ENCODE results near the gene S100A13. TPM values are rescaled to one million over a fixed set of nuclear protein-coding genes. Genes with fewer than 3 reads are reported as not detected.
"Not testable (repeated sequence)": the region's sequence is repeated elsewhere in the genome, so short reads cannot be mapped to it uniquely, and the experiment has no call there.

S100A13 gene
- total RNA-seq, 1 donor from 2014 or later: 152 TPM

- no peaks in the 10 kb centered on the region for H3K4me1 Mint-ChIP-seq (ENCODE audit: unreplicated experiment)
- H3K36me3 Mint-ChIP-seq (ENCODE audit: low read depth, unreplicated experiment): no peaks in the 10 kb centered on the region
- no peaks in the 10 kb centered on the region for H3K9me3 Mint-ChIP-seq (ENCODE audit: unreplicated experiment)
- no peak for TF ChIP-seq CTCF (IDR thresholded peaks at IDR 0.05; ENCODE audit: unreplicated experiment)
- H3K27ac Mint-ChIP-seq (ENCODE audit: unreplicated experiment): no peak overlapping the region
- H3K4me3 Mint-ChIP-seq (ENCODE audit: unreplicated experiment): no peak overlapping the region
- DNase-seq (ENCODE audit: low spot score): no peak
- no peaks in the 10 kb centered on the region for H3K27me3 Mint-ChIP-seq (ENCODE audit: unreplicated experiment)
Measured at GRCh38 chr1:153587314-153587713, 40.0 kb downstream of the S100A13 start.

GRCh38 chr1:153586347-153586746 is 41.0 kb downstream of the S100A13 start:
- H3K36me3 Mint-ChIP-seq (ENCODE audit: low read depth, unreplicated experiment): no peaks in the 10 kb centered on the region
- no peak for TF ChIP-seq CTCF (IDR thresholded peaks at IDR 0.05; ENCODE audit: unreplicated experiment)
- H3K27me3 Mint-ChIP-seq (ENCODE audit: unreplicated experiment): no peaks in the 10 kb centered on the region
- no peak for DNase-seq (ENCODE audit: low spot score)
- H3K9me3 Mint-ChIP-seq (ENCODE audit: unreplicated experiment): no peaks in the 10 kb centered on the region
- no peak overlapping the region for H3K4me3 Mint-ChIP-seq (ENCODE audit: unreplicated experiment)
- H3K4me1 Mint-ChIP-seq (ENCODE audit: unreplicated experiment): no peaks in the 10 kb centered on the region
- no peak overlapping the region for H3K27ac Mint-ChIP-seq (ENCODE audit: unreplicated experiment)

GRCh38 chr1:153585006-153585405 is 42.3 kb downstream of the S100A13 start:
- Mint-ChIP-seq H3K27ac (ENCODE audit: unreplicated experiment) (no peak overlapping the region), H3K4me3 (ENCODE audit: unreplicated experiment) (no peak overlapping the region), H3K27me3 (ENCODE audit: unreplicated experiment) (no peaks in the 10 kb centered on the region), H3K36me3 (ENCODE audit: low read depth, unreplicated experiment) (no peaks in the 10 kb centered on the region), H3K9me3 (ENCODE audit: unreplicated experiment) (no peaks in the 10 kb centered on the region), H3K4me1 (ENCODE audit: unreplicated experiment) (no peaks in the 10 kb centered on the region)
- no peak for TF ChIP-seq CTCF (IDR thresholded peaks at IDR 0.05; ENCODE audit: unreplicated experiment)
- DNase-seq (ENCODE audit: low spot score): no peak

GRCh38 chr1:153583976-153584375 is 43.3 kb downstream of the S100A13 start:
- Mint-ChIP-seq H3K36me3 (ENCODE audit: low read depth, unreplicated experiment) (no peaks in the 10 kb centered on the region), H3K4me3 (ENCODE audit: unreplicated experiment) (no peak overlapping the region), H3K4me1 (ENCODE audit: unreplicated experiment) (no peaks in the 10 kb centered on the region), H3K27me3 (ENCODE audit: unreplicated experiment) (peaks cover 2% of the 10 kb centered on the region), H3K27ac (ENCODE audit: unreplicated experiment) (no peak overlapping the region), H3K9me3 (ENCODE audit: unreplicated experiment) (no peaks in the 10 kb centered on the region)
- no peak for DNase-seq (ENCODE audit: low spot score)
- no peak for TF ChIP-seq CTCF (IDR thresholded peaks at IDR 0.05; ENCODE audit: unreplicated experiment)

GRCh38 chr1:153583514-153583913 is 43.8 kb downstream of the S100A13 start:
- DNase-seq (ENCODE audit: low spot score); H3K4me1 Mint-ChIP-seq (ENCODE audit: unreplicated experiment); H3K27me3 Mint-ChIP-seq (ENCODE audit: unreplicated experiment); H3K9me3 Mint-ChIP-seq (ENCODE audit: unreplicated experiment); H3K36me3 Mint-ChIP-seq (ENCODE audit: low read depth, unreplicated experiment); H3K4me3 Mint-ChIP-seq (ENCODE audit: unreplicated experiment); H3K27ac Mint-ChIP-seq (ENCODE audit: unreplicated experiment): not testable (repeated sequence)

- not testable (repeated sequence) for H3K27me3 Mint-ChIP-seq (ENCODE audit: unreplicated experiment)
Measured at GRCh38 chr1:153582836-153583235, 44.5 kb downstream of the S100A13 start.

More at GRCh38 chr1:153582836-153583235, 44.5 kb downstream of the S100A13 start:
- H3K36me3 Mint-ChIP-seq (ENCODE audit: low read depth, unreplicated experiment); H3K9me3 Mint-ChIP-seq (ENCODE audit: unreplicated experiment); H3K4me3 Mint-ChIP-seq (ENCODE audit: unreplicated experiment); H3K27ac Mint-ChIP-seq (ENCODE audit: unreplicated experiment); H3K4me1 Mint-ChIP-seq (ENCODE audit: unreplicated experiment); DNase-seq (ENCODE audit: low spot score): not testable (repeated sequence)

Measured in endothelial cell (in vitro differentiated cells).